Liver (tissue), 9 donors: ENCODE data around the gene IFITM10. TPM values are rescaled to one million over a fixed set of nuclear protein-coding genes. Genes with fewer than 3 reads are reported as not detected.

Experiments
- DNase-seq: peaks from one replicate; pipeline ENCODE4 v3.0.0-alpha.2; 2017; ENCODE audit warnings: low spot score
- H3K27ac ChIP-seq, 2 donors: one replicate each; pipeline ENCODE4 v1.7.0; 2013; ENCODE audit warnings: inconsistent platforms in 2 of 2, low read length in 2 of 2, control low read depth in 1 of 2, low read depth in 1 of 2, mild to moderate bottlenecking in 1 of 2
- H3K27me3 ChIP-seq, 4 donors: one replicate each; pipeline versions ENCODE4 v1.6.1 to v1.7.0; 2013; ENCODE audit warnings: low read length in 3 of 4, inconsistent platforms in 1 of 4, mild to moderate bottlenecking in 1 of 4, moderate library complexity in 1 of 4; ENCODE audit not compliant: control insufficient read depth in 4 of 4, insufficient read depth in 4 of 4
- H3K36me3 ChIP-seq, 4 donors: one replicate each; pipeline versions ENCODE4 v1.6.1 to v1.7.0; 2013; ENCODE audit warnings: low read length in 3 of 4, mild to moderate bottlenecking in 3 of 4, low read depth in 1 of 4, moderate library complexity in 1 of 4; ENCODE audit not compliant: control insufficient read depth in 4 of 4, insufficient read depth in 3 of 4
- H3K4me1 ChIP-seq, 4 donors: one replicate each; pipeline versions ENCODE4 v1.6.1 to v1.7.0; 2013; ENCODE audit warnings: low read length in 3 of 4, mild to moderate bottlenecking in 3 of 4, moderate library complexity in 1 of 4; ENCODE audit not compliant: control insufficient read depth in 4 of 4, insufficient read depth in 4 of 4
- H3K4me3 ChIP-seq, 3 donors: one replicate each; pipeline versions ENCODE4 v1.6.1 to v1.7.0; 2013; ENCODE audit warnings: low read length in 3 of 3, control low read depth in 1 of 3, low read depth in 1 of 3, mild to moderate bottlenecking in 1 of 3
- H3K9ac ChIP-seq, 2 donors: one replicate each; pipeline ENCODE4 v1.7.0; 2013; ENCODE audit warnings: low read length in 2 of 2, mild to moderate bottlenecking in 2 of 2, moderate library complexity in 2 of 2, control low read depth in 1 of 2, low read depth in 1 of 2
- H3K9me3 ChIP-seq, 4 donors: one replicate each; pipeline versions ENCODE4 v1.6.1 to v1.7.0; 2013; ENCODE audit warnings: low read length in 3 of 4; ENCODE audit not compliant: control insufficient read depth in 4 of 4
- ATF3 ChIP-seq: IDR thresholded peaks from 2 replicates; pipeline ENCODE4 v1.6.1; 2016; ENCODE audit warnings: antibody characterized with exemption
- EGR1 ChIP-seq, 2 donors: IDR thresholded peaks; 2 replicates each; pipeline ENCODE4 v1.6.1; 2016 to 2018; ENCODE audit warnings: antibody characterized with exemption in 2 of 2, low read depth in 2 of 2
- FOXA2 ChIP-seq: IDR thresholded peaks from 2 replicates; pipeline ENCODE4 v1.6.1; 2016; ENCODE audit warnings: antibody characterized with exemption
- HNF4G ChIP-seq: IDR thresholded peaks from 2 replicates; pipeline ENCODE4 v1.6.1; 2016; ENCODE audit warnings: antibody characterized with exemption
- JUND ChIP-seq, 2 donors: IDR thresholded peaks; 2 replicates each; pipeline ENCODE4 v1.6.1; 2016; ENCODE audit warnings: antibody characterized with exemption in 2 of 2
- NR2F2 ChIP-seq: IDR thresholded peaks from 2 replicates; pipeline ENCODE4 v1.6.1; 2016; ENCODE audit warnings: antibody characterized with exemption
- RAD21 ChIP-seq, 2 donors: IDR thresholded peaks; 2 replicates each; pipeline ENCODE4 v1.6.1; 2016; ENCODE audit warnings: antibody characterized with exemption in 2 of 2, mild to moderate bottlenecking in 2 of 2
- SP1 ChIP-seq: IDR thresholded peaks from 2 replicates; pipeline ENCODE4 v1.6.1; 2018; ENCODE audit warnings: antibody characterized with exemption, mild to moderate bottlenecking
- TAF1 ChIP-seq: conservative IDR thresholded peaks from 2 replicates; pipeline ENCODE4 v1.6.1; 2016; ENCODE audit warnings: antibody characterized with exemption, mild to moderate bottlenecking
- ZBTB33 ChIP-seq: IDR thresholded peaks from 2 replicates; pipeline ENCODE4 v1.6.1; 2016; ENCODE audit warnings: antibody characterized with exemption
- WGBS: extraction: QIAGEN DNeasy Blood & Tissue Kit; methylation state at CpG from one replicate; pipeline ENCODE4 v1.1.7; 2013; 5-methylcytosine and 5-hydroxymethylcytosine counted together
- polyA plus RNA-seq, 2 donors: library from polyadenylated mRNA; stranded (reverse) in 1 of 2; unstranded in 1 of 2; fragments of 200-250 nt in 1 of 2; fragments of >200 nt in 1 of 2; fragmentation: Nextera tagmentation in 1 of 2; extraction: Ambion mirVana in 1 of 2; gene quantifications; one replicate each; pipeline versions ENCODE4 v1.2.1 to v1.2.3, GENCODE V29; 2013 to 2015
- total RNA-seq, 2 donors: library from RNA; depleted of rRNA; stranded (reverse); fragments of >200 nt; gene quantifications; one replicate each; pipeline ENCODE4 v1.2.3, GENCODE V29; 2014
- TF ChIP-seq, protein P1 (sequence below): IDR thresholded peaks from 2 replicates; pipeline ENCODE4 v1.6.1; 2016; ENCODE audit warnings: antibody characterized with exemption, mild to moderate bottlenecking
- TF ChIP-seq, protein P2 (sequence below): fragments of 150-350 bp; IDR thresholded peaks from 2 replicates; pipeline ENCODE4 v1.5.1; 2017; ENCODE audit warnings: improper control_type of control experiment, low read depth, low read length; ENCODE audit not compliant: missing input control
- donor health status: healthy.
- donor health status: healthy.
- donor health status: healthy.
- donor health status: healthy.
- donor health status: healthy.

The IFITM10 gene
- total and polyA plus RNA-seq, 4 donors: 0.14 to 8.5 (median 1.8) TPM

GRCh38 chr11:1733009-1733715, 17.2 kb downstream of the IFITM10 start:
- 66% methylated on average over 14 of the region's 14 CpGs for WGBS
- H3K36me3 ChIP-seq: no peaks in the 10 kb centered on the region
- peaks cover 4 to 18% (median 16%) of the 10 kb centered on the region in 4 donors for H3K9me3 ChIP-seq
- no peak overlapping the region for H3K4me3 ChIP-seq
- H3K27me3 ChIP-seq: peaks cover 0 to 5% (median 2%) of the 10 kb centered on the region in 4 donors
- peaks cover 0 to 3% (median 0%) of the 10 kb centered on the region in 4 donors for H3K4me1 ChIP-seq
- H3K9ac ChIP-seq: no peak overlapping the region
- no peak overlapping the region for H3K27ac ChIP-seq
- peak; percentile 26 for DNase-seq
- no peak for TF ChIP-seq TAF1
- no peak for TF ChIP-seq SP1
- no peak for TF ChIP-seq EGR1 (IDR thresholded peaks at IDR 0.05; ENCODE audit: low read depth in 2 of 2)
- TF ChIP-seq NR2F2: no peak
- no peak for TF ChIP-seq FOXA2
- no peak for TF ChIP-seq ZBTB33
- TF ChIP-seq, protein P1, sequence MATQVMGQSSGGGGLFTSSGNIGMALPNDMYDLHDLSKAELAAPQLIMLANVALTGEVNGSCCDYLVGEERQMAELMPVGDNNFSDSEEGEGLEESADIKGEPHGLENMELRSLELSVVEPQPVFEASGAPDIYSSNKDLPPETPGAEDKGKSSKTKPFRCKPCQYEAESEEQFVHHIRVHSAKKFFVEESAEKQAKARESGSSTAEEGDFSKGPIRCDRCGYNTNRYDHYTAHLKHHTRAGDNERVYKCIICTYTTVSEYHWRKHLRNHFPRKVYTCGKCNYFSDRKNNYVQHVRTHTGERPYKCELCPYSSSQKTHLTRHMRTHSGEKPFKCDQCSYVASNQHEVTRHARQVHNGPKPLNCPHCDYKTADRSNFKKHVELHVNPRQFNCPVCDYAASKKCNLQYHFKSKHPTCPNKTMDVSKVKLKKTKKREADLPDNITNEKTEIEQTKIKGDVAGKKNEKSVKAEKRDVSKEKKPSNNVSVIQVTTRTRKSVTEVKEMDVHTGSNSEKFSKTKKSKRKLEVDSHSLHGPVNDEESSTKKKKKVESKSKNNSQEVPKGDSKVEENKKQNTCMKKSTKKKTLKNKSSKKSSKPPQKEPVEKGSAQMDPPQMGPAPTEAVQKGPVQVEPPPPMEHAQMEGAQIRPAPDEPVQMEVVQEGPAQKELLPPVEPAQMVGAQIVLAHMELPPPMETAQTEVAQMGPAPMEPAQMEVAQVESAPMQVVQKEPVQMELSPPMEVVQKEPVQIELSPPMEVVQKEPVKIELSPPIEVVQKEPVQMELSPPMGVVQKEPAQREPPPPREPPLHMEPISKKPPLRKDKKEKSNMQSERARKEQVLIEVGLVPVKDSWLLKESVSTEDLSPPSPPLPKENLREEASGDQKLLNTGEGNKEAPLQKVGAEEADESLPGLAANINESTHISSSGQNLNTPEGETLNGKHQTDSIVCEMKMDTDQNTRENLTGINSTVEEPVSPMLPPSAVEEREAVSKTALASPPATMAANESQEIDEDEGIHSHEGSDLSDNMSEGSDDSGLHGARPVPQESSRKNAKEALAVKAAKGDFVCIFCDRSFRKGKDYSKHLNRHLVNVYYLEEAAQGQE: no peak
- TF ChIP-seq RAD21 (IDR thresholded peaks at IDR 0.05): no peak

DNA sequence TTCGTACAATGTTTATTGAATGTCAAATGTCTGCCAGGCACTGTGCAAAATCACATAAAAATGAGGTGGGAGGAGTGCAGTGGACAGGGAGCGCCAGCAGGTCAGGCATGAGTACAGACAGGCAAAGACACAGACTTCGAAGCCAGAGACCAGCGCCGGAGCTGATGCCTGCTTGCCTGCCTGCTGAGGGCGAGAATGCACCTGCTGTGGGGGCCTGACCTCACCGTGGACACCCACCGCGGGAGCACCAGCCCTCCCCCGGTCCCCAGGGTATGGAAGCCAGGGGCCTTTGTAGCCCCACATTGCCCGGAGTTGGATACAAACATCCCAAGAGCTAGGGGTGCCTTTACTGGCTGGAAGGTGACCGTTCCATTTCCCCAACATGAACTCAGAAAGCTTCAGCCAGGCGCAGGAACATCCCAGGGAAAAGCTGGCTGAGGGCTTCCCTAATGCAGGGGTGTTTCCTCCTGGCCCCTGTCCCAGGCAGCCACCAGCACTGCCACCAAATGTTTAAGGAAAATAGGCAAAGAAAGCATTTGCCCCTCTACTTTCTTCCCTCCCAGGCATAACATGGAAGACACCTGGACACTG, 17.9 kb downstream of the IFITM10 start:
- DNase-seq: no peak
- Histone ChIP-seq H3K9me3 (peaks cover 3 to 13% (median 12%) of the 10 kb centered on the region in 4 donors), H3K4me1 (peaks cover 0 to 3% (median 0%) of the 10 kb centered on the region in 4 donors), H3K4me3 (no peak overlapping the region), H3K9ac (no peak overlapping the region), H3K27ac (no peak overlapping the region), H3K27me3 (peaks cover 0 to 5% (median 2%) of the 10 kb centered on the region in 4 donors), H3K36me3 (no peaks in the 10 kb centered on the region)
- TF ChIP-seq SP1: no peak
- TF ChIP-seq ZBTB33: no peak
- no peak for TF ChIP-seq EGR1 (IDR thresholded peaks at IDR 0.05; ENCODE audit: low read depth in 2 of 2)
- TF ChIP-seq, protein P1: no peak
- no peak for TF ChIP-seq ATF3
- no peak for TF ChIP-seq JUND (IDR thresholded peaks at IDR 0.05)
- TF ChIP-seq, protein P2, sequence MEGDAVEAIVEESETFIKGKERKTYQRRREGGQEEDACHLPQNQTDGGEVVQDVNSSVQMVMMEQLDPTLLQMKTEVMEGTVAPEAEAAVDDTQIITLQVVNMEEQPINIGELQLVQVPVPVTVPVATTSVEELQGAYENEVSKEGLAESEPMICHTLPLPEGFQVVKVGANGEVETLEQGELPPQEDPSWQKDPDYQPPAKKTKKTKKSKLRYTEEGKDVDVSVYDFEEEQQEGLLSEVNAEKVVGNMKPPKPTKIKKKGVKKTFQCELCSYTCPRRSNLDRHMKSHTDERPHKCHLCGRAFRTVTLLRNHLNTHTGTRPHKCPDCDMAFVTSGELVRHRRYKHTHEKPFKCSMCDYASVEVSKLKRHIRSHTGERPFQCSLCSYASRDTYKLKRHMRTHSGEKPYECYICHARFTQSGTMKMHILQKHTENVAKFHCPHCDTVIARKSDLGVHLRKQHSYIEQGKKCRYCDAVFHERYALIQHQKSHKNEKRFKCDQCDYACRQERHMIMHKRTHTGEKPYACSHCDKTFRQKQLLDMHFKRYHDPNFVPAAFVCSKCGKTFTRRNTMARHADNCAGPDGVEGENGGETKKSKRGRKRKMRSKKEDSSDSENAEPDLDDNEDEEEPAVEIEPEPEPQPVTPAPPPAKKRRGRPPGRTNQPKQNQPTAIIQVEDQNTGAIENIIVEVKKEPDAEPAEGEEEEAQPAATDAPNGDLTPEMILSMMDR: no peak
- TF ChIP-seq HNF4G: no peak
- WGBS: 32% methylated on average over 13 of the region's 13 CpGs
